Natural killer cell (primary cell): Measurements from ENCODE around the gene ASPHD1. TPM values are rescaled to one million over a fixed set of nuclear protein-coding genes. Genes with fewer than 3 reads are reported as not detected.

ENCODE experiments used
- ATAC-seq, 3 donors: fragments of 150-1000 bp in 2 of 3; fragments of 200-7000 bp in 1 of 3; cut with Tn5 transposase; 1 replicate in 1 of 3; 2 replicates in 2 of 3; pipeline ENCODE4 v1.10.0; 2021; ENCODE audit warnings: mild to moderate bottlenecking in 2 of 3, moderate library complexity in 2 of 3
- DNase-seq, 2 donors: peaks; one replicate each; pipeline versions ENCODE4 v3.0.0 to v3.0.0-alpha.2; 2013 to 2021; ENCODE audit warnings: mixed read lengths in 1 of 2
- H3K27ac ChIP-seq: one replicate; pipeline ENCODE4 v1.5.1; 2013; ENCODE audit warnings: mild to moderate bottlenecking, low read length
- H3K27me3 ChIP-seq: one replicate; pipeline ENCODE4 v1.6.1; 2013; ENCODE audit warnings: low read length; ENCODE audit not compliant: control insufficient read depth, insufficient read depth
- H3K36me3 ChIP-seq: one replicate; pipeline ENCODE4 v1.6.1; 2013; ENCODE audit warnings: low read length; ENCODE audit not compliant: control insufficient read depth, insufficient read depth
- H3K4me1 ChIP-seq: one replicate; pipeline ENCODE4 v1.6.1; 2013; ENCODE audit warnings: low read length; ENCODE audit not compliant: control insufficient read depth, insufficient read depth
- H3K4me3 ChIP-seq: one replicate; pipeline ENCODE4 v1.5.1; 2013; ENCODE audit warnings: low read length
- H3K9me3 ChIP-seq: one replicate; pipeline ENCODE4 v1.6.1; 2013; ENCODE audit warnings: low read length; ENCODE audit not compliant: control insufficient read depth, insufficient read depth
- H3K27ac Mint-ChIP-seq, 2 donors: one replicate each; pipeline ENCODE4 v1.8.0; 2022; ENCODE audit warnings: mild to moderate bottlenecking in 2 of 2, mixed read lengths in 2 of 2, moderate library complexity in 1 of 2
- H3K27me3 Mint-ChIP-seq, 2 donors: one replicate each; pipeline ENCODE4 v1.8.0; 2022; ENCODE audit warnings: low read depth in 2 of 2, mixed read lengths in 2 of 2
- H3K36me3 Mint-ChIP-seq: one replicate; pipeline ENCODE4 v1.8.0; 2022; ENCODE audit warnings: mixed read lengths
- H3K4me1 Mint-ChIP-seq, 2 donors: one replicate each; pipeline ENCODE4 v1.8.0; 2022; ENCODE audit warnings: mixed read lengths in 2 of 2
- H3K4me3 Mint-ChIP-seq: one replicate; pipeline ENCODE4 v1.8.0; 2022; ENCODE audit warnings: mild to moderate bottlenecking, moderate library complexity, mixed read lengths
- H3K9me3 Mint-ChIP-seq, 2 donors: one replicate each; pipeline ENCODE4 v1.8.0; 2022; ENCODE audit warnings: mixed read lengths in 2 of 2
- WGBS: methylation state at CpG from one replicate; pipeline ENCODE4 v1.1.7; 2013; ENCODE audit warnings: missing lambda C conversion rate; ENCODE audit not compliant: insufficient coverage; 5-methylcytosine and 5-hydroxymethylcytosine counted together
- intact Hi-C: fragments of 100-400 bp; cut with micrococcal nuclease; formaldehyde crosslinking; loops from one replicate; pipeline ENCODE4 v1.14.2; 2022
- total RNA-seq, 4 donors: library from RNA; stranded (reverse); fragments of 120-200 nt in 1 of 4; gene quantifications; one replicate each; pipeline versions ENCODE4 v1.2.3 to v1.2.4, GENCODE V29; 2013 to 2022
- TF ChIP-seq, protein P1 (sequence below): fragments of 200-600 bp; IDR thresholded peaks from one replicate; pipeline ENCODE4 v1.8.0; 2022; ENCODE audit warnings: antibody characterized with exemption

ASPHD1 gene
- total RNA-seq, 3 donors from 2014 or later (not counting 1 experiment from before 2014, with no cell fraction given) = not detected

DNA sequence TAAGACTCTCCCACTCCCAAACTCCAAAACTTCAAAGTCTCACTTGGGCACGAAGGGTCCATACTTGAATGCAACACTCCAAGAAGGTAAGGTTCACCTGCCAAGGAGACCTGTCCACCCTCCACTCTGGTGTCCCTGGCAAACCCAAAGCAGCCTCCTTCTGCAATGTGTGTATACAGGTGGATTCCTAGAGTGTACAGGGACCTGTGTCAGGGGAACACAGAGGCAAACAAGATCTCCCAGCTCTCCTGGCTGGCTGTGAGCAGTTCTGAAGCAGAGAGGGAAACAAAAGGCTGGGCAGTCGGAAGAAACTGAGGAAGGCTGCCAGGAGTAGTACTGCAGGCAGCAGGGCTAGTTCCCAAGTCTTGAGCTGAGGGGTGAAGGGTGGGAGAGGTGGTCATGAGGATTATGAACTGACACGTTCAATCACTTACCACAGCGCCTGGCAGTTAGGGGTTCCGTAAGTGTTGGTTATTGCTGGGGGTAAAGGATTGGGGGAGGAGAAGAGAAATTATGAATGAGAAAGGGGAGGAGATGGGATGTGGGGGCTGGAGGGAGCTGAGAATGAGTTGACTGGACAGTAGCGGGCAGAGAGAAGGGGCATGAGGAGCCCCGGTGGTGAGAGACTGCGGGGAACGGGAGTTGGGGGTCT is 24.9 kb downstream of the ASPHD1 start:
- peaks cover 10% of the 10 kb centered on the region for H3K36me3 Mint-ChIP-seq
- WGBS = 14% methylated on average over 9 of the region's 9 CpGs
- ATAC-seq (no peak), DNase-seq (peak in 1 of 2 donors; percentile 24)
- intact Hi-C loops = no loop called here
- H3K9me3 Mint-ChIP-seq = no peaks in the 10 kb centered on the region
- peak overlapping the region; percentile 73 for H3K4me3 ChIP-seq
- H3K36me3 ChIP-seq = peaks cover 20% of the 10 kb centered on the region
- no peaks in the 10 kb centered on the region for H3K27me3 ChIP-seq
- H3K4me1 ChIP-seq = peaks cover 21% of the 10 kb centered on the region
- peaks cover 33 to 49% of the 10 kb centered on the region in 2 donors for H3K4me1 Mint-ChIP-seq
- H3K9me3 ChIP-seq = no peaks in the 10 kb centered on the region
- no peak overlapping the region for H3K27ac ChIP-seq
- H3K27ac Mint-ChIP-seq = peak overlapping the region; percentile 91 to 97
- peak overlapping the region; percentile 97 for H3K4me3 Mint-ChIP-seq
- TF ChIP-seq, protein P1, sequence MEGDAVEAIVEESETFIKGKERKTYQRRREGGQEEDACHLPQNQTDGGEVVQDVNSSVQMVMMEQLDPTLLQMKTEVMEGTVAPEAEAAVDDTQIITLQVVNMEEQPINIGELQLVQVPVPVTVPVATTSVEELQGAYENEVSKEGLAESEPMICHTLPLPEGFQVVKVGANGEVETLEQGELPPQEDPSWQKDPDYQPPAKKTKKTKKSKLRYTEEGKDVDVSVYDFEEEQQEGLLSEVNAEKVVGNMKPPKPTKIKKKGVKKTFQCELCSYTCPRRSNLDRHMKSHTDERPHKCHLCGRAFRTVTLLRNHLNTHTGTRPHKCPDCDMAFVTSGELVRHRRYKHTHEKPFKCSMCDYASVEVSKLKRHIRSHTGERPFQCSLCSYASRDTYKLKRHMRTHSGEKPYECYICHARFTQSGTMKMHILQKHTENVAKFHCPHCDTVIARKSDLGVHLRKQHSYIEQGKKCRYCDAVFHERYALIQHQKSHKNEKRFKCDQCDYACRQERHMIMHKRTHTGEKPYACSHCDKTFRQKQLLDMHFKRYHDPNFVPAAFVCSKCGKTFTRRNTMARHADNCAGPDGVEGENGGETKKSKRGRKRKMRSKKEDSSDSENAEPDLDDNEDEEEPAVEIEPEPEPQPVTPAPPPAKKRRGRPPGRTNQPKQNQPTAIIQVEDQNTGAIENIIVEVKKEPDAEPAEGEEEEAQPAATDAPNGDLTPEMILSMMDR = no peak
- no peaks in the 10 kb centered on the region for H3K27me3 Mint-ChIP-seq

- H3K9me3 Mint-ChIP-seq = no peaks in the 10 kb centered on the region
- no peaks in the 10 kb centered on the region for H3K27me3 Mint-ChIP-seq
- DNase-seq (peak; percentile 92 to 96), ATAC-seq (peak; percentile 90 to 95 (median 93))
- Histone ChIP-seq H3K4me1 (peaks cover 21% of the 10 kb centered on the region), H3K27ac (peak within 1 kb of the TSS; percentile 82), H3K36me3 (peaks cover 12% of the 10 kb centered on the region), H3K27me3 (no peaks in the 10 kb centered on the region), H3K9me3 (no peaks in the 10 kb centered on the region), H3K4me3 (peak within 1 kb of the TSS; percentile 73)
- TF ChIP-seq, protein P1 = no peak
- intact Hi-C loops = loop anchor here (1.0 kb wide), 2 partner anchors 35 to 47 kb away; partner anchors contain the start of gene TAOK2
- H3K4me3 Mint-ChIP-seq = peak within 1 kb of the TSS; percentile 97
- under 1% methylated on average over 89 of the region's 89 CpGs for WGBS
- H3K4me1 Mint-ChIP-seq = peaks cover 25 to 43% of the 10 kb centered on the region in 2 donors
- H3K27ac Mint-ChIP-seq = peak within 1 kb of the TSS; percentile 91 to 97
- H3K36me3 Mint-ChIP-seq = peaks cover 3% of the 10 kb centered on the region
Observed at GRCh38 chr16:29925781-29926710, 25.8 kb downstream of the ASPHD1 start, which contains the start of gene KCTD13. KCTD13 (minus strand) TSS chr16:29926226; CDS start chr16:29926033, 193 bp downstream.

GRCh38 chr16:29926711-29927052 is 26.4 kb downstream of the ASPHD1 start:
- Histone ChIP-seq H3K4me3 (peak overlapping the region; percentile 73), H3K27ac (peak overlapping the region; percentile 82), H3K4me1 (peaks cover 21% of the 10 kb centered on the region), H3K27me3 (no peaks in the 10 kb centered on the region), H3K36me3 (peaks cover 7% of the 10 kb centered on the region), H3K9me3 (no peaks in the 10 kb centered on the region)
- no peak for DNase-seq
- H3K9me3 Mint-ChIP-seq = no peaks in the 10 kb centered on the region
- peaks cover 25 to 40% of the 10 kb centered on the region in 2 donors for H3K4me1 Mint-ChIP-seq
- H3K36me3 Mint-ChIP-seq = no peaks in the 10 kb centered on the region
- H3K4me3 Mint-ChIP-seq = peak overlapping the region; percentile 97
- intact Hi-C loops = loop anchor here (1.0 kb wide), 2 partner anchors 35 to 47 kb away; partner anchors contain the start of gene TAOK2
- WGBS = 15% methylated on average over 12 of the region's 12 CpGs
- TF ChIP-seq, protein P1 = no peak
- H3K27me3 Mint-ChIP-seq = no peaks in the 10 kb centered on the region
- peak overlapping the region; percentile 91 to 97 for H3K27ac Mint-ChIP-seq
- no peak for ATAC-seq
